AG04449 (cell line): ENCODE measurements around the gene PWWP2A.
"Not testable (repeated sequence)": the region's sequence is repeated elsewhere in the genome, so short reads cannot be mapped to it uniquely, and the experiment has no call there.

Experiments used
- CTCF ChIA-PET: fragments of 350-600 bp; formaldehyde crosslinking; extraction: SDS; loops from one replicate; lab custom pipeline; 2021; ENCODE audit warnings: antibody characterized with exemption; lab: Yijun Ruan, JAX
- POLR2A ChIA-PET: fragments of 400-600, 350-600 bp; formaldehyde crosslinking; extraction: SDS; loops from one replicate; lab custom pipeline; 2020; ENCODE audit warnings: antibody characterized with exemption, inconsistent platforms; lab: Yijun Ruan, JAX
- DNase-seq: peaks from one replicate; pipeline ENCODE4 v3.0.0-alpha.2; 2010; ENCODE audit warnings: low read depth, low spot score
- H3K4me3 ChIP-seq: 2 replicates; pipeline ENCODE4 v1.5.1; 2011; ENCODE audit warnings: low read depth, mild to moderate bottlenecking, control low read depth, low read length
- CTCF ChIP-seq: IDR thresholded peaks from one replicate; pipeline ENCODE4 v1.5.1; 2011; ENCODE audit warnings: mild to moderate bottlenecking, moderate library complexity, low read length, control low read depth, inconsistent platforms; ENCODE audit not compliant: insufficient read depth; ENCODE audit errors: missing control alignments

The PWWP2A gene

GRCh38 chr5:160165137-160166068, 46.2 kb upstream of the PWWP2A start:
- POLR2A ChIA-PET: interaction anchor here (0.7 to 1.4 kb wide), 5 partner anchors 21 to 235 kb away, joined by 3 to 8 read pairs (median 4); partner anchors contain the start of genes FAM200C and PWWP2A
- CTCF ChIA-PET: interaction anchor here (1.0 to 2.7 kb wide), 5 partner anchors 11 to 180 kb away, joined by 3 to 9 read pairs (median 3); no protein-coding TSS in a partner anchor
- H3K4me3 ChIP-seq: peak overlapping the region; percentile 48
- no peak for TF ChIP-seq CTCF
- DNase-seq: peak; percentile 94

GRCh38 chr5:160162910-160163309, 43.7 kb upstream of the PWWP2A start:
- CTCF ChIA-PET: interaction anchor here (1.3 kb wide), 1 partner anchor 36 kb away, joined by 5 read pairs; no protein-coding TSS in a partner anchor
- H3K4me3 ChIP-seq: no peak overlapping the region
- DNase-seq: no peak
- no peak for TF ChIP-seq CTCF
- POLR2A ChIA-PET: no interaction called here

GRCh38 chr5:160161626-160162025, 42.4 kb upstream of the PWWP2A start:
- DNase-seq: no peak
- H3K4me3 ChIP-seq: no peak overlapping the region
- no peak for TF ChIP-seq CTCF
- POLR2A ChIA-PET: no interaction called here
- CTCF ChIA-PET: interaction anchor here (1.3 to 2.1 kb wide), 2 partner anchors 37 to 140 kb away, joined by 5 to 7 read pairs; no protein-coding TSS in a partner anchor

- DNase-seq, POLR2A ChIA-PET, H3K4me3 ChIP-seq: not testable (repeated sequence)
- CTCF ChIA-PET: interaction anchor here (1.4 to 2.1 kb wide), 2 partner anchors 14 to 139 kb away, joined by 3 to 7 read pairs; no protein-coding TSS in a partner anchor
These were observed 41.6 kb upstream of the PWWP2A start for GRCh38 chr5:160160875-160161274.

- POLR2A ChIA-PET: no interaction called here
These were observed 40.9 kb upstream of the PWWP2A start for GRCh38 chr5:160159991-160160792.

More at GRCh38 chr5:160159991-160160792, 40.9 kb upstream of the PWWP2A start:
- CTCF ChIA-PET: interaction anchor here (0.6 to 2.1 kb wide), 3 partner anchors 9 to 138 kb away, joined by 3 to 7 read pairs (median 3); no protein-coding TSS in a partner anchor
- H3K4me3 ChIP-seq: no peak overlapping the region
- DNase-seq: no peak
- TF ChIP-seq CTCF: no peak
